ENCODE results near the gene GMPS.

DNA sequence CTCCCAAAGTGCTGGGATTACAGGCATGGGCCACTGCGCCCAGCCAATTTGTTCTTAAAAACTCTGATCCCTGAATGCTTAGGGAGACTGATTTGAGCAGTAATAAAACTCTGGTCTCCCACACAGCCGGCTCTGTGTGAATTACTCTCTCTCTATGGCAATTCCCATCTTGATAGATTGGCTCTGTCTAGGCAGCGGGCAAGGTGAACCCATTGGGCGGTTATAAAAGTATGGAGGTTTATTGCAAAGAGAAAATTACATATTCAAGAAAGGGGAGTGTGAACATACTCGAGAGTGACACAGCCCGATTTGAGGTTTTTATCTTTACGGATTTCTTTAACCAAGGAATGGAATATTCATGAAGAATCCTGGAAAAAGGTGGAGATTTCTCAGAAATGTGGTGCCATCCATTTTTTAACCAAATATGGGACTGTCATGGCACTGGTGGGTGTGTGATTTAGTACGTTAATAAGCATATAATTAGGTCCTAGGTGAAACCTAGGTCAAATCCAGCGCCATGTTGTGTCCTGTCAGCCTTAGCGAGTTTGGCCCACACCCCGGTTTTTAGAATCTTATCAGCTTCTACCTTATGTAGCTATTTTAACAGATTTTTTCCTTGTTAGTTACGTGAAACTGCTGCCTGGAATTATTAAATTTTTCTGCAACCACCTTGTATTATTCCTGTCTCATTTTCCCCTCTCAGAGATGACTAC is 7.2 kb upstream of the GMPS start:
- no peak for TF ChIP-seq EZH2phosphoT487 (IDR thresholded peaks at IDR 0.05; ENCODE audit: borderline replicate concordance, low read depth)
- TF ChIP-seq EP300 (IDR thresholded peaks at IDR 0.05; ENCODE audit: borderline replicate concordance in 1 of 2, low read depth in 1 of 2, low read length in 1 of 2), result no peak
- no peak for TF ChIP-seq POLR2AphosphoS5 (IDR thresholded peaks at IDR 0.05; ENCODE audit: low read depth, low read length)
- TF ChIP-seq, protein P1, sequence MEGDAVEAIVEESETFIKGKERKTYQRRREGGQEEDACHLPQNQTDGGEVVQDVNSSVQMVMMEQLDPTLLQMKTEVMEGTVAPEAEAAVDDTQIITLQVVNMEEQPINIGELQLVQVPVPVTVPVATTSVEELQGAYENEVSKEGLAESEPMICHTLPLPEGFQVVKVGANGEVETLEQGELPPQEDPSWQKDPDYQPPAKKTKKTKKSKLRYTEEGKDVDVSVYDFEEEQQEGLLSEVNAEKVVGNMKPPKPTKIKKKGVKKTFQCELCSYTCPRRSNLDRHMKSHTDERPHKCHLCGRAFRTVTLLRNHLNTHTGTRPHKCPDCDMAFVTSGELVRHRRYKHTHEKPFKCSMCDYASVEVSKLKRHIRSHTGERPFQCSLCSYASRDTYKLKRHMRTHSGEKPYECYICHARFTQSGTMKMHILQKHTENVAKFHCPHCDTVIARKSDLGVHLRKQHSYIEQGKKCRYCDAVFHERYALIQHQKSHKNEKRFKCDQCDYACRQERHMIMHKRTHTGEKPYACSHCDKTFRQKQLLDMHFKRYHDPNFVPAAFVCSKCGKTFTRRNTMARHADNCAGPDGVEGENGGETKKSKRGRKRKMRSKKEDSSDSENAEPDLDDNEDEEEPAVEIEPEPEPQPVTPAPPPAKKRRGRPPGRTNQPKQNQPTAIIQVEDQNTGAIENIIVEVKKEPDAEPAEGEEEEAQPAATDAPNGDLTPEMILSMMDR (IDR thresholded peaks at IDR 0.05), result no peak
- TF ChIP-seq, protein P2, sequence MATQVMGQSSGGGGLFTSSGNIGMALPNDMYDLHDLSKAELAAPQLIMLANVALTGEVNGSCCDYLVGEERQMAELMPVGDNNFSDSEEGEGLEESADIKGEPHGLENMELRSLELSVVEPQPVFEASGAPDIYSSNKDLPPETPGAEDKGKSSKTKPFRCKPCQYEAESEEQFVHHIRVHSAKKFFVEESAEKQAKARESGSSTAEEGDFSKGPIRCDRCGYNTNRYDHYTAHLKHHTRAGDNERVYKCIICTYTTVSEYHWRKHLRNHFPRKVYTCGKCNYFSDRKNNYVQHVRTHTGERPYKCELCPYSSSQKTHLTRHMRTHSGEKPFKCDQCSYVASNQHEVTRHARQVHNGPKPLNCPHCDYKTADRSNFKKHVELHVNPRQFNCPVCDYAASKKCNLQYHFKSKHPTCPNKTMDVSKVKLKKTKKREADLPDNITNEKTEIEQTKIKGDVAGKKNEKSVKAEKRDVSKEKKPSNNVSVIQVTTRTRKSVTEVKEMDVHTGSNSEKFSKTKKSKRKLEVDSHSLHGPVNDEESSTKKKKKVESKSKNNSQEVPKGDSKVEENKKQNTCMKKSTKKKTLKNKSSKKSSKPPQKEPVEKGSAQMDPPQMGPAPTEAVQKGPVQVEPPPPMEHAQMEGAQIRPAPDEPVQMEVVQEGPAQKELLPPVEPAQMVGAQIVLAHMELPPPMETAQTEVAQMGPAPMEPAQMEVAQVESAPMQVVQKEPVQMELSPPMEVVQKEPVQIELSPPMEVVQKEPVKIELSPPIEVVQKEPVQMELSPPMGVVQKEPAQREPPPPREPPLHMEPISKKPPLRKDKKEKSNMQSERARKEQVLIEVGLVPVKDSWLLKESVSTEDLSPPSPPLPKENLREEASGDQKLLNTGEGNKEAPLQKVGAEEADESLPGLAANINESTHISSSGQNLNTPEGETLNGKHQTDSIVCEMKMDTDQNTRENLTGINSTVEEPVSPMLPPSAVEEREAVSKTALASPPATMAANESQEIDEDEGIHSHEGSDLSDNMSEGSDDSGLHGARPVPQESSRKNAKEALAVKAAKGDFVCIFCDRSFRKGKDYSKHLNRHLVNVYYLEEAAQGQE (IDR thresholded peaks at IDR 0.05; ENCODE audit: low read depth, low read length), result no peak
- TF ChIP-seq CHD2 (IDR thresholded peaks at IDR 0.05; ENCODE audit: low read length, partially characterized antibody), result no peak
- TF ChIP-seq RFX5 (IDR thresholded peaks at IDR 0.05; ENCODE audit: low read length), result no peak
- TF ChIP-seq, protein P3, sequence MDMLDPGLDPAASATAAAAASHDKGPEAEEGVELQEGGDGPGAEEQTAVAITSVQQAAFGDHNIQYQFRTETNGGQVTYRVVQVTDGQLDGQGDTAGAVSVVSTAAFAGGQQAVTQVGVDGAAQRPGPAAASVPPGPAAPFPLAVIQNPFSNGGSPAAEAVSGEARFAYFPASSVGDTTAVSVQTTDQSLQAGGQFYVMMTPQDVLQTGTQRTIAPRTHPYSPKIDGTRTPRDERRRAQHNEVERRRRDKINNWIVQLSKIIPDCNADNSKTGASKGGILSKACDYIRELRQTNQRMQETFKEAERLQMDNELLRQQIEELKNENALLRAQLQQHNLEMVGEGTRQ (IDR thresholded peaks at IDR 0.05; ENCODE audit: borderline replicate concordance, low read depth, low read length), result no peak

All from SK-N-SH (cell line).